HG03442 (cell line): Measurements from ENCODE around the gene SYPL1.

Experiments used
- ATAC-seq: cut with Tn5 transposase; IDR thresholded peaks from one replicate; pipeline ENCODE4 v1.9.1; 2021; ENCODE audit warnings: mild to moderate bottlenecking, moderate library complexity; ENCODE audit not compliant: unreplicated experiment

The SYPL1 gene

DNA sequence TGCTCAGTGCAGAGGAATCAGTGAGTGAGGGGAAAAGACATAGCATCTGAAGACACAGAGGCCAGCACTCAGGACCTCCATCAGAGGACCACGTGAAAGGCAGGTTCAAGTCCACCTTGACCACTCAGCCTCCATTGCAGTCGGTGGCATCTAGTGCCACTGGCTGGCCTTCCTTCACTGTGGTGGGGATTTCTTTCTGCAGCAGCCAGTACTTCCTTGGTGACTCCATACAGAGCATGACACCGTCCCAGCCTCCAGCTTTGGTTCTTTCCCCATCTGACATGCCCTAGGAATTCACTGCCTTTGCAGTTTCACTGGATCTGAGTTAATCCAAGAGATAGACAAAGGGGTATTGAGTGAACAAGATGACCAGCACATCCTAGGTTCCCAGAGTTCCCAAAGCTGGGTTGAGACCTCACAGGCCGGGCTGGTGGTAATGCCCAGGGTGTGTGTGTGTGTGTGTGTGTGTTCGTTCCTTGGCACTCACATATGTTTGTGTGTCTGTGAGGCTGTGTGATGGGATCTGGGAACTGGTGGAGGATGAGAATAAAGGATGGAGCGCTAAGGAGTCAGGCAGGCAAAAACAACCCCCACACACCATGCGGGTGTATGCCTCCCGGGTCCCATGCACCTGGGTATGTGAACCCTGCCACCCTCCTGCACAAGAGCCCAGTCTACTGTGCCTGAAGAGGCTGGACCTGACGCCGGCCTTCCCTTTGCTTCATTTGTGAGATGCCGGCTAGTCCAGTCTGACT lies 57.8 kb downstream of the SYPL1 start:
- no peak for ATAC-seq

GRCh38 chr7:106053109-106053508 lies 59.0 kb downstream of the SYPL1 start:
- no peak for ATAC-seq

DNA sequence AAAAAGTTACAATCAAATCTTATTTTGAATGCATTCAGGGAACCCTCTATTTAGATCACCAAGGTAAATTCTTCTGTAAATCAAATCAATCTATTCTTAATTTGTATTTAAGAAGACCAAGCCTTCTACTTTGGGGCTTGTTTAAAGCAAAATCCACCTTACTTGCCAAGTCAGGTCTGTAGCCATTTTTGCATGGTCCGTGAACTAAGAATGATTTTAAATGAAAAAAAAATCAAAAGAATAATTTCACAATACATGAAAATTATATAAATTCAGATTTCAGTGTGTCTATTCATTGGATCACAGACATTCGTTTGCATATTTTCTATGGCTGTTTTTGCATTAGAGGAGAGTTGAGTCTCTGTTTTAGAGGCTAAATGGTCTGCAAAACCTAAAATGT lies 59.4 kb downstream of the SYPL1 start:
- no peak for ATAC-seq

- ATAC-seq: no peak
Measured at GRCh38 chr7:106050746-106051117, 61.4 kb downstream of the SYPL1 start.

GRCh38 chr7:106050002-106050745 lies 61.9 kb downstream of the SYPL1 start:
- no peak for ATAC-seq

DNA sequence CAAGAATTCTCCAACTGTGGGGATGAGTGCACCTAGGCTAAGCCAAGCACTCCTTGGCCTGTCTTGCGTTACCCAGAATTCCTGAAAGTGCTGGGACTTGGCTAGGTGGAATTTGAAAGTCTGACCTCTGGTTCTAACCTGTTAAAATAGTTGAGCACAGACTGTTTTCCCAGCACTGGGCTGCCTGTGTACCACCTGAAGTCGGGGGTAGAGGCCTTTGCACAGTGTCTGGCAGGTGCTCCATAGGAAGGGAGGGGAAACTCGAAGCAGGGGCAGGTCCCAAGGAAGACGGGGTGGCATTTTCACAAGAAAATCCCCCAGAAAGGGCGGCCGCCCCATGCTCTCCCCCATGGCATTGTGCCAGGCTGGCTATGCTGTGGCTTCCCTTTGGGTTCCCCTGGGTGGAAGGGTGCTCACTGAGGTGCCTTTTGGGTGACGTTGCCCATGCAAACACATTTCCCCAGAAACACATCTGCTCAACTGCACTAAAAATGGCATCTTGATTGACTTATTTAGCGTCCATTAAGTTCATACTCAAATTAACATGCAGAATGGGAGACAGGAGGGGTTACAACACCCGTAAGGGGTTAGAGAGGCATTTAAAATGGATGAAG lies 62.9 kb downstream of the SYPL1 start:
- no peak for ATAC-seq

GRCh38 chr7:106048706-106049020 lies 63.4 kb downstream of the SYPL1 start:
- no peak for ATAC-seq

DNA sequence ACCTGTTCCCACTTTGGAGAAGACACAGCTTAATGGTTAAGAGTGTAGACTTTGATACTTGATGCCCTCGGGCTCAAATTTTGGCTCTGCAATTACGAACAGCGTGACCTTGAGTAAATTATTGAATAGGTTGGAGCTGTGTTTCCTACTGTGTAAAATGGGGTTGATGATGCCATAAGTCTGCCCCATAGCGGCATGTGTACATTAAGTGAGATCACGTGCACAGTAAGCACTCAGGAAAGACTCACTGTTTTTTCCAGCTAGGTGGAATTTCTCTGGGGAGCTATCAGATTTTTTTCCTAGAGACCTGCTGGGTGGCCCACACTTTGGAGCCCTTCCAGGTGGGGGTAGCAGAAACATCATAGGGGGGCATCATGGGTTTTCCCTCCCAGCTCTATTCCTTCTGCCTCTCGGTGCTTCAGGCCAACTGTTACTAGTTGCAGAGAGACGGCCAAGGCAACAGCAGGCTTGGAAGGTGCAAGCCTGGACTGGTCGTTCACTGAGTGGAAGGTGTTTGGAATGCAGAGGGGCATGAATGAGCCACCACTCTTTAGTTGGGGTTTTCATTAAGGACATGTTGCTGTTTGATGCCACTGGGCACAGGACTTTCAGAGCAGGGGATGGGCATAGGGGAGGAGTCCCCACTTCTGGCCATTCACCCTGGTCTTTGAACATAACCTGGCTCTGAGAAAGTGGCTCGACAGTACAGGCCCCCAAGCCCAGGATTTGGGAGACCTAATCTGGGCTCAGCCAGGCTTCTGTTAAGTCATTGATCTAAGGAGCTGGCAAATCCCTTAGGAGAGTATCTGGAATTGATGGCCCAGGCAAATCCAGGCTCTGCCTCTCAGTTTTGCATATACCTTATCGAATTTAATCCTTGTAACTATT lies 64.0 kb downstream of the SYPL1 start:
- no peak for ATAC-seq

GRCh38 chr7:106047184-106047583 lies 64.9 kb downstream of the SYPL1 start:
- no peak for ATAC-seq

DNA sequence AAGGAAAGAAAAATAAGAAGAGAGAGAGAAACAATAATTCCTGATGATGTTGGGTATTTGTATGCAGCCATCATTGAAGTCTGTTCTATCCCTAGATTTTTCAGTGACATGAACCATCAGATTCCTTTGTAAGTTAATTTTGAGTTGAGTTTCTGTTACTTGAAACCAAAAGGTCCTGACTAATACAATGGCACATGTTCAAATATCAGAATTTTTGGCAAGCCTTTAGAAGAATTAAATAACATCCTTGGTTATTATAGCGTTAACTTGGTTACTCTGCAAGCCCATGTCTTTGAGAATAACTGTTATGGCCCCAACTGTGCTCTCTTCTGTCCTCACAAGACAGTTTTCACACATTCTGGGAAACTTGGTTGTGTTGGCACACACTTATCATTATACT lies 66.5 kb downstream of the SYPL1 start:
- ATAC-seq: no peak

DNA sequence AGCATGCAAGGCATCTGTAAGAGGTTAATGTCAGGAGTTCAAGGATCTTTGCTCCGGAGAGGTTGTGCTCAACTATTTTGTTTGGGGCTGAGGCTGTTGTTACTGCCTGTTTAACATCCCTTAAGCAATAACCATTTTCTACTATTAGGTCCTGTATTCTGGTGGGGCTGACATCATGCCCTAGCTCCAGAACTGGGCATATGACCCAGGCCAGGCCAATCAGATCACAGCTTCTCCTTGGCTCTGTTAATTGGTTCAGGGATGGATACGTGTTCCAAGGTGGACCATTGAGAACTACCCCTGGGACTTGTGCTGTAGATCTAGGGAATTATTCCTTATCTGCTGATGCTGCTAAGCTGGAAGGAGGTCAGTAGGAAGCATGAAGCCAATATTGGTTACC lies 67.0 kb downstream of the SYPL1 start:
- no peak for ATAC-seq

DNA sequence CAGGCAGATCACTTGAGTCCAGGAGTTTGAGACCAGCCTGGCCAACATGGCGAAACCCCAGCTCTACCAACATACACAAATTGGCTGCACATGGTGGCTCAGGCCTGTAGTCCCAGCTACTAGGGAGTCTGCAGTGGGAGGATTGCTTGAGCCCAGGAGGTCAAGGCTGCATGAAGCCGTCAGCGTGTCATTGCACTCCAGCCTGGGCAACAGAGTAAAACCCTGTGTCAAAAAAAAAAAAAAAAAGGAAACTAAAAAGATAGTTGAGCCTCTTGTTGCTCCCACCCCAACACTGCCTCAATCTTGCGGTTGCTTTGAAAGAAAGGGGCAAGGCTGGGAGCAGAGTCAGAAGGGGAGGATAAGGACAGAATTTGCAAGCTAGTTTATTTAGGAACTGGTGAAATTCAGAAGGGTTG lies 69.9 kb downstream of the SYPL1 start:
- ATAC-seq: no peak

- ATAC-seq: no peak
Measured at GRCh38 chr7:106041140-106041717, 70.9 kb downstream of the SYPL1 start.
